ENCODE measurements around the gene HMCES.
A peak's percentile ranks its signal among the peaks of the same experiment; 100 is the strongest.

Gene HMCES

GRCh38 chr3:129313415-129313664 lies 34.7 kb downstream of the HMCES start:
- Histone ChIP-seq H3K27me3 (ENCODE audit: control insufficient read depth, insufficient read depth, low read length, poor library complexity, severe bottlenecking) (no peaks in the 10 kb centered on the region), H3K27ac (ENCODE audit: insufficient read depth, low read depth, low read length, poor library complexity, severe bottlenecking) (no peak overlapping the region), H3K4me1 (ENCODE audit: control insufficient read depth, insufficient read depth, low read length) (peaks cover 13% of the 10 kb centered on the region), H3K9me3 (ENCODE audit: control insufficient read depth, low read length) (no peaks in the 10 kb centered on the region), H3K36me3 (ENCODE audit: control insufficient read depth, insufficient read depth, low read length) (no peaks in the 10 kb centered on the region), H3K4me3 (ENCODE audit: insufficient read depth, low read depth, low read length) (no peak overlapping the region)

GRCh38 chr3:129313665-129314385 lies 35.2 kb downstream of the HMCES start:
- WGBS, 2 experiments, result 67 to 74% methylated on average over 7 of the region's 7 CpGs
- Histone ChIP-seq H3K27ac (ENCODE audit: insufficient read depth, low read depth, low read length, poor library complexity, severe bottlenecking) (no peak overlapping the region), H3K9me3 (ENCODE audit: control insufficient read depth, low read length) (no peaks in the 10 kb centered on the region), H3K36me3 (ENCODE audit: control insufficient read depth, insufficient read depth, low read length) (no peaks in the 10 kb centered on the region), H3K4me3 (ENCODE audit: insufficient read depth, low read depth, low read length) (peak overlapping the region; percentile 77), H3K27me3 (ENCODE audit: control insufficient read depth, insufficient read depth, low read length, poor library complexity, severe bottlenecking) (no peaks in the 10 kb centered on the region), H3K4me1 (ENCODE audit: control insufficient read depth, insufficient read depth, low read length) (peaks cover 13% of the 10 kb centered on the region)

- Histone ChIP-seq H3K4me3 (ENCODE audit: insufficient read depth, low read depth, low read length) (peak overlapping the region; percentile 77), H3K27me3 (ENCODE audit: control insufficient read depth, insufficient read depth, low read length, poor library complexity, severe bottlenecking) (no peaks in the 10 kb centered on the region), H3K36me3 (ENCODE audit: control insufficient read depth, insufficient read depth, low read length) (no peaks in the 10 kb centered on the region), H3K4me1 (ENCODE audit: control insufficient read depth, insufficient read depth, low read length) (peaks cover 13% of the 10 kb centered on the region), H3K27ac (ENCODE audit: insufficient read depth, low read depth, low read length, poor library complexity, severe bottlenecking) (peak overlapping the region; percentile 68), H3K9me3 (ENCODE audit: control insufficient read depth, low read length) (no peaks in the 10 kb centered on the region)
- 1 to 2% methylated on average over 53 of the region's 53 CpGs for WGBS, 2 experiments
These were observed 35.9 kb downstream of the HMCES start for GRCh38 chr3:129314386-129315222.

GRCh38 chr3:129315223-129315997 lies 36.7 kb downstream of the HMCES start:
- Histone ChIP-seq H3K9me3 (ENCODE audit: control insufficient read depth, low read length) (no peaks in the 10 kb centered on the region), H3K27ac (ENCODE audit: insufficient read depth, low read depth, low read length, poor library complexity, severe bottlenecking) (peak overlapping the region; percentile 68), H3K4me3 (ENCODE audit: insufficient read depth, low read depth, low read length) (peak overlapping the region; percentile 77), H3K4me1 (ENCODE audit: control insufficient read depth, insufficient read depth, low read length) (peaks cover 13% of the 10 kb centered on the region), H3K36me3 (ENCODE audit: control insufficient read depth, insufficient read depth, low read length) (no peaks in the 10 kb centered on the region), H3K27me3 (ENCODE audit: control insufficient read depth, insufficient read depth, low read length, poor library complexity, severe bottlenecking) (no peaks in the 10 kb centered on the region)
- 0% methylated on average over 80 of the region's 80 CpGs for WGBS, 2 experiments

- no peaks in the 10 kb centered on the region for H3K27me3 ChIP-seq (ENCODE audit: control insufficient read depth, insufficient read depth, low read length, poor library complexity, severe bottlenecking)
- H3K36me3 ChIP-seq (ENCODE audit: control insufficient read depth, insufficient read depth, low read length), result peaks cover 1% of the 10 kb centered on the region
- no peak overlapping the region for H3K27ac ChIP-seq (ENCODE audit: insufficient read depth, low read depth, low read length, poor library complexity, severe bottlenecking)
- peaks cover 13% of the 10 kb centered on the region for H3K4me1 ChIP-seq (ENCODE audit: control insufficient read depth, insufficient read depth, low read length)
- no peaks in the 10 kb centered on the region for H3K9me3 ChIP-seq (ENCODE audit: control insufficient read depth, low read length)
- WGBS, 2 experiments, result 0% methylated on average over 34 of the region's 34 CpGs
- peak overlapping the region; percentile 77 for H3K4me3 ChIP-seq (ENCODE audit: insufficient read depth, low read depth, low read length)
These were observed 37.3 kb downstream of the HMCES start for GRCh38 chr3:129315998-129316247.

- H3K9me3 ChIP-seq (ENCODE audit: control insufficient read depth, low read length), result no peaks in the 10 kb centered on the region
- H3K4me1 ChIP-seq (ENCODE audit: control insufficient read depth, insufficient read depth, low read length), result peaks cover 13% of the 10 kb centered on the region
- H3K4me3 ChIP-seq (ENCODE audit: insufficient read depth, low read depth, low read length), result peak overlapping the region; percentile 77
- H3K36me3 ChIP-seq (ENCODE audit: control insufficient read depth, insufficient read depth, low read length), result peaks cover 6% of the 10 kb centered on the region
- peak overlapping the region; percentile 59 for H3K27ac ChIP-seq (ENCODE audit: insufficient read depth, low read depth, low read length, poor library complexity, severe bottlenecking)
- no peaks in the 10 kb centered on the region for H3K27me3 ChIP-seq (ENCODE audit: control insufficient read depth, insufficient read depth, low read length, poor library complexity, severe bottlenecking)
- 1 to 3% methylated on average over 65 of the region's 65 CpGs for WGBS, 2 experiments
These were observed 37.8 kb downstream of the HMCES start for GRCh38 chr3:129316248-129317013.

GRCh38 chr3:129317014-129317771 lies 38.5 kb downstream of the HMCES start:
- H3K9me3 ChIP-seq (ENCODE audit: control insufficient read depth, low read length), result no peaks in the 10 kb centered on the region
- WGBS, 2 experiments, result 49 to 61% methylated on average over 14 to 15 of the region's 15 CpGs
- H3K27me3 ChIP-seq (ENCODE audit: control insufficient read depth, insufficient read depth, low read length, poor library complexity, severe bottlenecking), result no peaks in the 10 kb centered on the region
- H3K36me3 ChIP-seq (ENCODE audit: control insufficient read depth, insufficient read depth, low read length), result peaks cover 6% of the 10 kb centered on the region
- H3K27ac ChIP-seq (ENCODE audit: insufficient read depth, low read depth, low read length, poor library complexity, severe bottlenecking), result no peak overlapping the region
- H3K4me1 ChIP-seq (ENCODE audit: control insufficient read depth, insufficient read depth, low read length), result peaks cover 13% of the 10 kb centered on the region
- peak overlapping the region; percentile 77 for H3K4me3 ChIP-seq (ENCODE audit: insufficient read depth, low read depth, low read length)

GRCh38 chr3:129317848-129318247 lies 39.2 kb downstream of the HMCES start:
- H3K9me3 ChIP-seq (ENCODE audit: control insufficient read depth, low read length), result no peaks in the 10 kb centered on the region
- no peaks in the 10 kb centered on the region for H3K27me3 ChIP-seq (ENCODE audit: control insufficient read depth, insufficient read depth, low read length, poor library complexity, severe bottlenecking)
- H3K4me3 ChIP-seq (ENCODE audit: insufficient read depth, low read depth, low read length), result no peak overlapping the region
- WGBS, 2 experiments, result 89 to 91% methylated on average over 5 of the region's 5 CpGs
- H3K36me3 ChIP-seq (ENCODE audit: control insufficient read depth, insufficient read depth, low read length), result peaks cover 6% of the 10 kb centered on the region
- peaks cover 13% of the 10 kb centered on the region for H3K4me1 ChIP-seq (ENCODE audit: control insufficient read depth, insufficient read depth, low read length)
- no peak overlapping the region for H3K27ac ChIP-seq (ENCODE audit: insufficient read depth, low read depth, low read length, poor library complexity, severe bottlenecking)

- Histone ChIP-seq H3K27ac (ENCODE audit: insufficient read depth, low read depth, low read length, poor library complexity, severe bottlenecking) (no peak overlapping the region), H3K4me1 (ENCODE audit: control insufficient read depth, insufficient read depth, low read length) (peaks cover 9% of the 10 kb centered on the region), H3K27me3 (ENCODE audit: control insufficient read depth, insufficient read depth, low read length, poor library complexity, severe bottlenecking) (no peaks in the 10 kb centered on the region), H3K36me3 (ENCODE audit: control insufficient read depth, insufficient read depth, low read length) (peaks cover 6% of the 10 kb centered on the region), H3K4me3 (ENCODE audit: insufficient read depth, low read depth, low read length) (no peak overlapping the region), H3K9me3 (ENCODE audit: control insufficient read depth, low read length) (no peaks in the 10 kb centered on the region)
- 94 to 95% methylated on average over 15 of the region's 15 CpGs for WGBS, 2 experiments
These were observed 40.3 kb downstream of the HMCES start for GRCh38 chr3:129318921-129319320.

Data from ectodermal cell (in vitro differentiated cells).